NCI-H510A (cell line): Measurements from ENCODE around the gene TACR2.
A peak's percentile ranks its signal among the peaks of the same experiment; 100 is the strongest.
"Not testable (repeated sequence)": the region's sequence is repeated elsewhere in the genome, so short reads cannot be mapped to it uniquely, and the experiment has no call there.

Experiments used
- DNase-seq: peaks from one replicate; lab custom pipeline; 2025; lab: John Stamatoyannopoulos, UW

Gene TACR2

GRCh38 chr10:69450395-69450794 lies 33.7 kb upstream of the TACR2 start:
- not testable (repeated sequence) for DNase-seq

- peak; percentile 61 for DNase-seq
These were observed 33.1 kb upstream of the TACR2 start for GRCh38 chr10:69449841-69450240.

GRCh38 chr10:69446650-69447151 lies 30.0 kb upstream of the TACR2 start:
- DNase-seq, result no peak

GRCh38 chr10:69446229-69446628 lies 29.5 kb upstream of the TACR2 start:
- no peak for DNase-seq

- no peak for DNase-seq
These were observed 28.3 kb upstream of the TACR2 start for GRCh38 chr10:69445041-69445440.

GRCh38 chr10:69443354-69443753 lies 26.6 kb upstream of the TACR2 start:
- no peak for DNase-seq

GRCh38 chr10:69439813-69440506 lies 23.2 kb upstream of the TACR2 start:
- peak; percentile 53 for DNase-seq

- no peak for DNase-seq
These were observed 22.6 kb upstream of the TACR2 start for GRCh38 chr10:69439350-69439739.

GRCh38 chr10:69438536-69439349 lies 22.0 kb upstream of the TACR2 start:
- no peak for DNase-seq

GRCh38 chr10:69437321-69438259 lies 20.9 kb upstream of the TACR2 start:
- DNase-seq, result no peak

- no peak for DNase-seq
These were observed 19.3 kb upstream of the TACR2 start for GRCh38 chr10:69435966-69436520.

- DNase-seq, result no peak
These were observed 18.2 kb upstream of the TACR2 start for GRCh38 chr10:69434926-69435325.

- no peak for DNase-seq
These were observed 17.5 kb upstream of the TACR2 start for GRCh38 chr10:69434169-69434568.

GRCh38 chr10:69428165-69428564 lies 11.4 kb upstream of the TACR2 start:
- peak; percentile 55 for DNase-seq

GRCh38 chr10:69426376-69426727 lies 9.6 kb upstream of the TACR2 start:
- no peak for DNase-seq

- no peak for DNase-seq
These were observed 9.0 kb upstream of the TACR2 start for GRCh38 chr10:69425511-69426298.

GRCh38 chr10:69425041-69425440 lies 8.3 kb upstream of the TACR2 start:
- DNase-seq, result no peak

GRCh38 chr10:69422676-69423075 lies 6.0 kb upstream of the TACR2 start:
- no peak for DNase-seq

- DNase-seq, result peak; percentile 89
These were observed 5.0 kb upstream of the TACR2 start for GRCh38 chr10:69421611-69422308.

GRCh38 chr10:69419744-69420126 lies 3.0 kb upstream of the TACR2 start:
- DNase-seq, result no peak
